Astrocyte (in vitro differentiated cells and primary cell): Measurements from ENCODE around the gene CAMK1D. TPM values are rescaled to one million over a fixed set of nuclear protein-coding genes. Genes with fewer than 3 reads are reported as not detected.

ENCODE experiments used
- DNase-seq: peaks from one replicate; pipeline ENCODE4 v3.0.0-alpha.2; 2010; ENCODE audit warnings: low read depth
- FAIRE-seq: peaks from 2 replicates; lab custom pipeline; 2011; peaks lifted over from hg19 to GRCh38; lab: Jason Lieb, UNC
- H2AFZ ChIP-seq: 2 replicates; pipeline ENCODE4 v1.6.0; 2012; ENCODE audit warnings: low read depth, low read length, inconsistent platforms
- H3K27ac ChIP-seq: 2 replicates; pipeline ENCODE4 v1.5.1; 2011; ENCODE audit warnings: low read depth, low read length, inconsistent platforms
- H3K27me3 ChIP-seq: 2 replicates; pipeline ENCODE4 v1.6.0; 2011; ENCODE audit warnings: low read length, inconsistent platforms; ENCODE audit not compliant: insufficient read depth
- H3K36me3 ChIP-seq: 2 replicates; pipeline ENCODE4 v1.5.1; 2011; ENCODE audit warnings: low read length, inconsistent platforms; ENCODE audit not compliant: insufficient read depth
- H3K4me1 ChIP-seq: 2 replicates; pipeline ENCODE4 v1.5.1; 2011; ENCODE audit warnings: low read length, inconsistent platforms; ENCODE audit not compliant: insufficient read depth
- H3K4me2 ChIP-seq: 2 replicates; pipeline ENCODE4 v1.6.0; 2012; ENCODE audit warnings: low read length, inconsistent platforms
- H3K4me3 ChIP-seq: 2 replicates; pipeline ENCODE4 v1.5.1; 2011; ENCODE audit warnings: low read depth, mild to moderate bottlenecking, low read length, inconsistent platforms; ENCODE audit not compliant: insufficient read depth
- H3K79me2 ChIP-seq: 2 replicates; pipeline ENCODE4 v1.6.0; 2012; ENCODE audit warnings: mild to moderate bottlenecking, low read length, inconsistent platforms; ENCODE audit not compliant: insufficient read depth
- H3K9ac ChIP-seq: 2 replicates; pipeline ENCODE4 v1.6.0; 2012; ENCODE audit warnings: mild to moderate bottlenecking, low read length, inconsistent platforms
- H3K9me3 ChIP-seq: 2 replicates; pipeline ENCODE4 v1.5.1; 2012; ENCODE audit warnings: low read depth, mild to moderate bottlenecking, low read length, inconsistent platforms; ENCODE audit not compliant: insufficient read depth
- H4K20me1 ChIP-seq: 2 replicates; pipeline ENCODE4 v1.6.0; 2012; ENCODE audit warnings: low read length, inconsistent platforms; ENCODE audit not compliant: insufficient read depth
- H3K27ac Mint-ChIP-seq: one replicate; pipeline ENCODE4 v1.8.0; 2021; ENCODE audit warnings: mild to moderate bottlenecking, mixed read lengths; ENCODE audit not compliant: unreplicated experiment
- H3K27me3 Mint-ChIP-seq: one replicate; pipeline ENCODE4 v1.8.0; 2021; ENCODE audit warnings: low read depth, mixed read lengths; ENCODE audit not compliant: unreplicated experiment
- H3K36me3 Mint-ChIP-seq: one replicate; pipeline ENCODE4 v1.8.0; 2021; ENCODE audit warnings: low read depth, mixed read lengths; ENCODE audit not compliant: unreplicated experiment
- H3K4me1 Mint-ChIP-seq: one replicate; pipeline ENCODE4 v1.8.0; 2021; ENCODE audit warnings: low read depth, mixed read lengths; ENCODE audit not compliant: unreplicated experiment
- H3K4me3 Mint-ChIP-seq: one replicate; pipeline ENCODE4 v1.8.0; 2021; ENCODE audit warnings: mild to moderate bottlenecking, moderate library complexity, mixed read lengths; ENCODE audit not compliant: unreplicated experiment
- H3K9me3 Mint-ChIP-seq: one replicate; pipeline ENCODE4 v1.8.0; 2021; ENCODE audit warnings: mild to moderate bottlenecking, mixed read lengths; ENCODE audit not compliant: unreplicated experiment
- CTCF ChIP-seq: IDR thresholded peaks from 2 replicates; pipeline ENCODE4 v1.5.1; 2011; ENCODE audit warnings: low read depth, mild to moderate bottlenecking, inconsistent platforms, low read length, moderate library complexity; ENCODE audit not compliant: insufficient read depth
- EZH2 ChIP-seq: IDR thresholded peaks from 2 replicates; pipeline ENCODE4 v1.6.1; 2012; ENCODE audit warnings: mild to moderate bottlenecking, low read length, inconsistent platforms; ENCODE audit not compliant: insufficient read depth
- total RNA-seq: library from RNA; stranded (reverse); gene quantifications from 2 replicates; pipeline ENCODE4 v1.2.1, GENCODE V29; 2021

CAMK1D gene
- total RNA-seq, 1 donor from 2014 or later: 23.6 TPM

DNA sequence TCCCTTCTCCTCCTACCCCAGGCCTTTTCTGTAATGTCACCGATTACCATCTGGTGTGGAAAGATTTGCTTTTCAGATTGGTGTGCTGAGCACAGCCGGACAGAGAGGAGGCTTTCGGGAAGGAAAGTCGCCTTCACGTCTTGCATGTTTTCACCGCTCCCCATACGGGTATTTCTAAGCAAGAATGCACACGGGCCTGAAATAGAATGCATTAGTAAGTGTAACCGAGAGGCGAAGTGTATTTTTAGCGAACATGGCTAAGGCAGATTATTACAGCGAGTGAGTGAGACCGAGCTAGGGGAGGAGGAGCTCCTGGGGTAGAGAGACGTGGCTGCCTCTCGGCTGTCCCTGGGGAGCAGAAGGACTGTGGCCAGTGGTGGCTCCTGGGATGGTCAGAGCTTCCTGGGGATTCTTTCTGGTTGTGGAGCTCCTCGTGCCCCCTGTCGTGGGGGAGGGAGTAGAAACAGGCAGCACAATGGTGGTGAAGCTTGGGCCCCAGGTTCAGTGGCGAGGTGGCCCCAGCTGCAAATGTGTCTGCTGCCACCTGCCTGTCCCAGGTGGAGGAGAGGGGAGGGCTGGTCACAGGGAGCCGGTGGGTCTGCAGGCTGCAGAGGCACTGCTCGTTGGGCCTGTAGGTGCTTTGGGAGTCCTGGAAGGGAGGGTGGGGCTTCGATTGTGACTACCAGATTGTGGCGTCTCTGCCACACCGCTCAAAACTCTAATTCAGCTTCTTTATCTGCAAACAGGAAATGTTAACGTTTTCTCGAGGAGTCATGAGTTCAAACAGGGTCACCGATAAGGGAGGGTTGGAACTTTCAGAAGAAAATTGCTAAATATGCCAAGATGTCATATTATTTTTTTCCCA is 135.8 kb downstream of the CAMK1D start:
- H4K20me1 ChIP-seq: peaks cover 32% of the 10 kb centered on the region
- no peak overlapping the region for H2AFZ ChIP-seq
- DNase-seq: no peak
- no peaks in the 10 kb centered on the region for H3K36me3 ChIP-seq
- no peak overlapping the region for H3K4me3 ChIP-seq
- Mint-ChIP-seq H3K4me1 (peaks cover 5% of the 10 kb centered on the region), H3K36me3 (peaks cover 13% of the 10 kb centered on the region), H3K27ac (no peak overlapping the region), H3K27me3 (no peaks in the 10 kb centered on the region), H3K9me3 (peaks cover 3% of the 10 kb centered on the region), H3K4me3 (no peak overlapping the region)
- no peaks in the 10 kb centered on the region for H3K4me1 ChIP-seq
- no peaks in the 10 kb centered on the region for H3K9me3 ChIP-seq
- no peaks in the 10 kb centered on the region for H3K27me3 ChIP-seq
- no peak overlapping the region for H3K27ac ChIP-seq
- no peak for FAIRE-seq
- H3K79me2 ChIP-seq: peaks cover 11% of the 10 kb centered on the region
- TF ChIP-seq EZH2: no peak
- TF ChIP-seq CTCF: no peak
- no peak overlapping the region for H3K4me2 ChIP-seq
- H3K9ac ChIP-seq: no peak overlapping the region

DNA sequence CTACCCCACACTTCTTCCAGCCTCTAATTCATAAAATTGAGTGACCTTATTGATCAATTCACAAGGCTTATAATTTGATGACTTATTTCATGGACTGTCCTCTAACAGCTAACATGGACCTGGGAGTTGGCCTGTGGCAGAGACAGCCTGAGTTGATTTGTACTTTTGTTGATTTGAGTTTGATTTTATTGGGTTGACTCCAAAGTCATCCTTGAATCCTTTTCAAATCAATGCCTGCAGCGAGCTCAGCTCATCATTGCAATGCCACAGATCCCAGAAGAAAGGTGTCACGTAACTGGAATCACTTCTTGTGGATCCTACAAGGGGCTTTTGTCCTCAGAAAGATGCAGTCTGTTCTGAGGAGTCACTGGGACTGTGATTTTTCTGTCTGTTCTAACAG is 138.0 kb downstream of the CAMK1D start:
- Histone ChIP-seq H3K4me3 (no peak overlapping the region), H3K9me3 (no peaks in the 10 kb centered on the region), H3K4me1 (no peaks in the 10 kb centered on the region), H3K79me2 (peaks cover 19% of the 10 kb centered on the region), H2AFZ (no peak overlapping the region), H3K4me2 (no peak overlapping the region), H3K9ac (no peak overlapping the region), H4K20me1 (peaks cover 38% of the 10 kb centered on the region), H3K36me3 (no peaks in the 10 kb centered on the region), H3K27ac (no peak overlapping the region), H3K27me3 (no peaks in the 10 kb centered on the region)
- H3K27ac Mint-ChIP-seq: no peak overlapping the region
- DNase-seq (no peak), FAIRE-seq (no peak)
- H3K27me3 Mint-ChIP-seq: no peaks in the 10 kb centered on the region
- H3K9me3 Mint-ChIP-seq: no peaks in the 10 kb centered on the region
- H3K4me3 Mint-ChIP-seq: no peak overlapping the region
- peaks cover 5% of the 10 kb centered on the region for H3K4me1 Mint-ChIP-seq
- TF ChIP-seq CTCF (no peak), EZH2 (no peak)
- H3K36me3 Mint-ChIP-seq: peaks cover 8% of the 10 kb centered on the region

DNA sequence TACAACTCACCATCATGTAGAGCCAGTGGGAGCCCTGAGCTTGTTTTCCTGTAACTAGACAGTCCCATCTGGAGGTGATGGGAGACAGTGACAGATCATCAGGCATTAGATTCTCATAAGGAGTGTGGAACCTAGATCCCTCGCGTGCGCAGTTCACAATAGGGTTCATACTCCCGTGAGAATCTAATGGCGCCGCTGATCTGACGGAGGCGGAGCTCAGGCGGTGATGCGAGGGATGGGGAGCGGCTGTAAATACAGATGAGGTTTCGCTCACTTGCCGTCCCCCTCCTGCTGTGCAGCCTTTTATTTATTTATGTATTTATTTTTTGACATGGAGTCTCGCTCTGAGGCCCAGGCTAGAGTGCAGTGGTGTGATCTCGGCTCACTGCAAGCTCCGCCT is 139.3 kb downstream of the CAMK1D start:
- Histone ChIP-seq H3K27me3 (no peaks in the 10 kb centered on the region), H4K20me1 (peaks cover 44% of the 10 kb centered on the region), H3K79me2 (peaks cover 19% of the 10 kb centered on the region), H3K27ac (no peak overlapping the region), H3K9ac (no peak overlapping the region), H3K4me2 (no peak overlapping the region), H3K4me1 (no peaks in the 10 kb centered on the region), H3K4me3 (no peak overlapping the region), H3K9me3 (no peaks in the 10 kb centered on the region), H2AFZ (no peak overlapping the region), H3K36me3 (no peaks in the 10 kb centered on the region)
- H3K27ac Mint-ChIP-seq: no peak overlapping the region
- DNase-seq (no peak), FAIRE-seq (no peak)
- peaks cover 10% of the 10 kb centered on the region for H3K36me3 Mint-ChIP-seq
- H3K4me3 Mint-ChIP-seq: no peak overlapping the region
- H3K27me3 Mint-ChIP-seq: no peaks in the 10 kb centered on the region
- TF ChIP-seq CTCF: no peak
- TF ChIP-seq EZH2: no peak
- H3K4me1 Mint-ChIP-seq: peaks cover 5% of the 10 kb centered on the region
- no peaks in the 10 kb centered on the region for H3K9me3 Mint-ChIP-seq
